Stimulated activated CD4-positive, alpha-beta T cell treated with anti-CD3 and anti-CD28 coated beads, Interleukin-12 subunit alpha, Interleukin-12 subunit beta, amount 100 ng/mL, for 24 hours (primary cell): ENCODE data around the gene COL25A1.

Source experiments
- DNase-seq, 2 experiments: peaks; one replicate each; pipeline ENCODE4 v3.0.0-alpha.2; 2020; ENCODE audit warnings: low read depth in 2 of 2

Gene COL25A1

DNA sequence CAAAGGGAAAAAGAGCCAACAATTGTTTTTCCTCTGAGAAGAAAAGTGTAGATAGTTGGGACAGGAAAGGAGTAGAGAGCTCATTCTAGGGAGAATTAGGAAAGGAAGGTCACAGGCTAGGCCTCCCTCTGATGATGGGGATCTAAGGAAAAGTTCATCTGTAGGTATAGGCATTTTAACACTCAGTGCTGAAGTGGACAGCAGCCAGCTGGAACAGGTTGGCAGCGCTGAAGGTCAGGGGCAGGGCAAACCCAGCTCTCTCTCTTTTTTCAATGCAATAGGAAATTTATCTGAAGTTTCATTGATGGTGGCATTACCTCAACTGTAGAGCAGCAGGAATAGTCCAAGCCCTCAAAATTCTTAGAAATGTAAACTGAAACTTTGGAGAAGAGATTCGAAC is 441.1 kb downstream of the COL25A1 start:
- no peak for DNase-seq

GRCh38 chr4:108854786-108855185 is 447.7 kb downstream of the COL25A1 start:
- DNase-seq: no peak

- no peak for DNase-seq
Observed at GRCh38 chr4:108852691-108853090, 449.8 kb downstream of the COL25A1 start.

DNA sequence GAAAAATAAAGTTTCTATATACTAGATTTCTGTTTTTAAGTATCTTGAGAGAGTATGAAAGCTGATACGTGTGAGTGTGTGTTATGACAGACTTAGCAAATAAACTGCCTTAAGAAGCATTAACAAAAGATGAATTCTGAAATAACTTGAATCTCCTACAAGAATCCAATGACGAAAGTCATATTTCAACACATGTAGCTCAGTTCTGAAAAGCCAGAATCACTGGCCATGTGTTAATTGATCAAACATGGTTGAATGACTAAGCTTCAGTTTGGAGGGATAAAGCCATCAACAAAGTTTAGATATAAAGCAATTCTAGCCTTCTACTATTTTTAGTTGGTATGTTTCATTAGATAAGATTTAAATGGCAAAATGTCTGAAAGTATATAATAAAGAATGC is 451.1 kb downstream of the COL25A1 start:
- DNase-seq: no peak

DNA sequence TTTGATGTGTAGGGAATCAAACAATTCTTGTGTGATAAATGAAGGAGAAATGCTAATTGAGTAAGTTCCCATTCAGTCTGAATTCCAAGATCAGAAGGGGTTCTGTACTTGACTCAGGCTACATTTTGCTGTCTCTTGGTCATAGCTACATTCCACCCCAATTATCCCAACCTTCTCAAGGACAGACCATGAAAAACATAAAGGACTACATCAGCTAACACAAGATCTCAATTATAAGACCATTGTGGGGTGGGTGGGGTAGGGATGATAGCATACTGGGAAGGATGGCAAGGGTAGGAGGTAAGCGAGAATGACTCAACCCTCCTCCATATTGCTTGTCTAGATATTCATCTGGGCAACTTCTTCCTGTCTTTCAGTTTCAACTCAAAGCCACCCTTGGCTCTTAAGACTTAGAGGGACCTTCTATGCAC is 452.2 kb downstream of the COL25A1 start:
- DNase-seq: no peak

DNA sequence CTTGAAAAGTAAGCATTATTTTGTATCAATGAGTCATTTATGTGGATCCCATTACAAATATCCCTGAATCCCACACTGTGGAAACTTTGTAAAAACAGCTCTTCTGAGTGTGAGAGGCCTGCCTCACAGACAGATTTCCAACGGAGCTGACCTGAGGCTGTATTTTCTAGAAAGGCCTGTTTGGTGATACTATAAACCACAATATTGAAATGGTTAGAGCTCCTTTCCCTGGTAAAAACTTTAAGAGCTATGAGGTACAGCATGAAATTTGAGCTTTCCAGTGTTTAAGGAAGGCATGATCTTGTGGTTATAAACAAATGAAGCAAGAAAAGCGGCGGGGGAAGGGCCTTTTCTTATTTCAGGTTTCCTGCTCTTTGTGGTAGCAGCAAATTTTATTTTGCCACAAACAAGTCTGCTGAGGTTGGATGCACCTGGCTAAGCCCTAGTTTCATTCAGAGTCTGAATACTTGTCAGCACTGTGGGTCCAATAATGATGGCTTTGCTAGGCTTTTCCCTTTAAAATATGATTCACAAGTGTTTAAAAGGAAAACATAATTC is 452.8 kb downstream of the COL25A1 start:
- DNase-seq: no peak

DNA sequence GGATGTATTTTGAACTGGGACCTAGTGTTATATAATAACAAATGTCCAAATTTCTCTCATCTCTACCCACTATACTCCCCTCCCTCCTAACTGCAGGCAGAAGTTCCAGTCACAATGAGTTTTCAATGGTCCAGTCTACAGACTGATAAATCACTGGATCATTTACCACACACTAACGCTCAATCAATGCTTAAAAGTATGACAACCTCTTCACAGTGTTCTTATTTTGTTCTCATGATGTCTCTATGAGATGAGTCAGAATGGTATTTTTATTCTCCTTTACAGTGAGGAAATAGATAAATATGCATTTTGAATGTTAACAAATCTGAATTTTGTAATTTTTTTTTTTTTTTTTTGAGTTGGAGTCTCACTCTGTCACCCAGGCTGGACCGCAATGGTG is 455.9 kb downstream of the COL25A1 start:
- DNase-seq: no peak

GRCh38 chr4:108840426-108840975 is 462.0 kb downstream of the COL25A1 start:
- DNase-seq: no peak

GRCh38 chr4:108839333-108839732 is 463.1 kb downstream of the COL25A1 start:
- no peak for DNase-seq

DNA sequence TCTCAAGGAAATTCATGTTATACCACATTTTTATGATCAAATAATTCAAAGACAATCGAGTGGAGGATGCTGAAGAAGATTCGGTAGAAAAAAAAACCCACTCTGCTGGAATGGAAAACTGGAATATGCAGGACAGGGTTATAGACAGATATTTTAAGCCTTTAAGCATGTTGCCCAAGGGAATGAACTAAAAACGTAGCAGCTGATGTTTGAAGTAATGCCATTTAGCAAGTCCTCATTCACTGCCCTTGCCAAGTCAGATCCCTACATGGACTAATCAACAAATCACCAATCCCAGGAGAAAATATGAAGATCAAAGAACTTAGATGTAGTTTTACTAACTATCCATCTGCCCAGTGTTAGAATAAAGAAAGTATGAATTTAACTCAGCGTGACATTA is 464.0 kb downstream of the COL25A1 start:
- DNase-seq: no peak

DNA sequence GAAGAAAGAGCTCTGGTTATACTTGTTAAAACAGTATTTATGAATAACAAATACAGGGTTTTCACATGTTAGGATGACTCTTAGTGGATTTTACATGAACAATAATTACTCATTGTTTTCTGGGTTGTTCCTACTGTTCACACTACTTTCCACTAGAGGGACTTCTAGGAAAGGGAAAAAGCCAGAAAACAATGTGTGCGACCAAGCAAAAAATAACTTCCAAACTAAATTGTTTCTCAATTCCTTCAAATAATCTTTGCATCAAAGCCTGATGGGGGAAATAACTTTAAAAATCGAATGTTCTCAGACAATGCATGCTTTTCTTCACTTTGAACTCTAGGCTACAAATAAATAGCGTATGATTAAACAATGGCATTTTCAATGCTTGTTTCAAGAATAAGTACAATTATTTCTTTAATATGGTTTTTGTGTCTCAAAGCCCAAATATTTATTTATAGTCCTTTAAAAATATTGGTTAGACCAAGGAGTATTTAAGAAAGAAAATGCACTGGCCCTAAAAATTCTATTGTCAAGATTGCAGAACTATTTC is 467.5 kb downstream of the COL25A1 start:
- DNase-seq: no peak

DNA sequence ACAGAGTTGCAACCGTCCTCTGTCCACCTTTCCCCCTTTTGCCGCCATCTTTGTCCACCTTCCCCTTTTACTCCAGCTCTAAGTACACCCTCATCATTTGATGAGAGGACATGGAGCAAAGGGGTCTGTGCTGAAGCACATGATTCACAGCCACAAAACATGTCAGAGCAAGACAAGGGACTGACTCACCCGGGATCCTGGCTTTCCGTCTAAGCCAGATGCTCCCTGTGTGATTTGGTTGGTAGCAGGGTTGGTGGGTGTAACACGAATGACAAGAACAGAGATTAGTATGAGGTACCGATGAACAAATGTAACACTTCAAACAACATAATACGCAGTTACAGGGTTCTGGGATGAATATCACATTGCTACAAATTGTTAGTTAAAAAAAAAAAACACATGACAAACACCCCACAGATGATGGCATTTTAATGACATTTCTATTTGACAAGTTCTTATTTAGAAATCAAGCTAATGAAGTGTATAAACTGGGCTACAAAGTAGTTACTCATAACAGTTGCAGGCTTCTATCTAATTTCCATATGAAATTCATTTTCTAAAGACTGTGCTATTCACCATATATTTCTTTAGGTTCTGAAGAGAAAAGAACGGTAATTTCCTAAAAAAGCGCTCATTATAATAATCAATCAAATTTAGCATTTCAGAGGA is 468.2 kb downstream of the COL25A1 start:
- DNase-seq: no peak

- no peak for DNase-seq
Observed at GRCh38 chr4:108833046-108833445, 469.4 kb downstream of the COL25A1 start.

GRCh38 chr4:108831886-108832285 is 470.6 kb downstream of the COL25A1 start:
- DNase-seq: no peak

- DNase-seq: no peak
Observed at GRCh38 chr4:108831291-108831690, 471.2 kb downstream of the COL25A1 start.

- DNase-seq: no peak
Observed at GRCh38 chr4:108830509-108831244, 471.8 kb downstream of the COL25A1 start.

DNA sequence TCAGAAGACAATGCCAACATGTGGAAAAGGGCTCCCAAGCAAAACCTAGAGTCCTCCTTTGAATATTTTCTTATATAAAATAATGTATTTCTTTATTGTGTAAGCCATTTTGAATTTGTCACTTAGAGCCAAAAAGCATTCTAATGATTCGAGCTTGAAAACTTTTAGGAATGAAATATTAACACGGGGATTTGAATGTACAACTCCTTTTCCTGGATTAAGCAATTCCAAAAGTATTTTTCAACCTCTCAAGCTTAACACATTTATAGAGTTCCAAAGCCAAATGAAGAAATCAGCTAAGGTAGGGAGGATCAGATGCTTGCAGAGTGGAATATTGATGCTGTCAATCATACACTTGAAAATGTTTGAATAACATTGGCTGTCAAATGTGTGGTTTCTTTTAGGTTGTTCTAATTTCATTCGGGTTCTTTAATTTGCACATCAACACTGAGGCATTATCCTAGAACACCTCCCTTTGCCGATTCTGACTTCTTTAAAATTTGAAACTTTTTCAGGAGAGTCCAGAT is 472.4 kb downstream of the COL25A1 start:
- no peak for DNase-seq

DNA sequence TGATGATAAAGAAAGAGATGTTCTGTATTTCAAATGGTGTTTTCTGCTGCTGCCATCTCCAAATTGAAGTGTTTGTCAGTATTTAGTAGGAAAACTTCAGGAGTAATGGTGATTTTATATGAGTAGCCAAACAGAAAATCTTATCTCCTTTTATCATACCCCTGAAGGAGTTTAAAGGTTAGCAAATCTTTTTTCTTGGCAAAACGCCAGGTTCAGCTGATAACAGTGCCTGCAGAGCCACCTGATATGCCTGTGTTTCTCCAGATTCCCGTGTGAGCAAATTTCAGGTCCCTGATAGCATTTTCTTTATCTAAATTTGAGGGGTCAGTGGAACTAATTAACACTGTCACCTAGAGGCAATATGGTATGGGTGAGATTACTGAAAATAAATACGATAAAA is 473.8 kb downstream of the COL25A1 start:
- no peak for DNase-seq

GRCh38 chr4:108825737-108826136 is 476.7 kb downstream of the COL25A1 start:
- DNase-seq: no peak

GRCh38 chr4:108821351-108821930 is 481.0 kb downstream of the COL25A1 start:
- no peak for DNase-seq

DNA sequence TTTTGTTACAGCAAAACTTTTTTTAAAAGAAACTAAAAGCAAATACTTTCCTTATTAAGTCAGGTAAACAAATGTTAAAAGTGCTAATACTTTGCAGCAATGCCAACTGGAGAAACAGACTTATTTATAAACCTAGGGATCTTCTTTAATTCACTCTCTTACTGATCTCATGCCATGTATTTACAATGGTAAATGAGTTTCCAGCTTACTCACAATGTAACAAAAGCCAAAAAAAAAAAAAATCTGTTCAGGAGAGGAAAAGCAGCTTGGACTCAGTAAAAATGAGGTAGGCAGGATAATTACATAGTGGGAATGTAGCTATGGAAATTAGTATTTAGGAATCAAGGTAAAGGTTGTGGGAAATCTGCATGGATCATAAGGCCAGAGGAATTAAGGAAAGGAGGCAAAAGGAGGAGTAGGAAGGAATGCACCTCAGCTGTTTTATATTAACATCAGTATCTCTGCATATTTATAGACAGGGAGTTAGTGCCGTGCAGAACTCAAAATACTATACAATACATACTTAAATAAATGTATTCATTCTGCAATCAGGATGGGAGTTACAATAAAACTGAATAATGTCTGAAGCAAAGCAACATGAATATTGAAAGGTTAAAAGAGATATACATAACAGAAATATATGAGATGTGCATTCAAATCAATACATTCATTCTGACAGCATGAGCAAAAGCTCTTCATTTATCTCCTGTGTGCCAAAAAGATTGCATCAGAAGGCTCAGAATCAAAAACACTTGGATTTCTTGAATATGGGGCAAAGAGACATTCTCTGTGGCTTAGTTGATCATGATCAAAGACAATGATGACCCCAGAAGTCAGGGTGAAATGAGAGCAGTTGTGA is 481.7 kb downstream of the COL25A1 start:
- DNase-seq: no peak
